ENCODE measurements around the gene ZNF23. TPM values are rescaled to one million over a fixed set of nuclear protein-coding genes. Genes with fewer than 3 reads are reported as not detected.
A peak's percentile ranks its signal among the peaks of the same experiment; 100 is the strongest.

ZNF23 gene
- total and polyA plus RNA-seq, 10 of the 15 experiments (the other 5 are each of a cell fraction or from before 2014, with no cell fraction given): 3.6 to 11.5 (median 8.7) TPM

DNA sequence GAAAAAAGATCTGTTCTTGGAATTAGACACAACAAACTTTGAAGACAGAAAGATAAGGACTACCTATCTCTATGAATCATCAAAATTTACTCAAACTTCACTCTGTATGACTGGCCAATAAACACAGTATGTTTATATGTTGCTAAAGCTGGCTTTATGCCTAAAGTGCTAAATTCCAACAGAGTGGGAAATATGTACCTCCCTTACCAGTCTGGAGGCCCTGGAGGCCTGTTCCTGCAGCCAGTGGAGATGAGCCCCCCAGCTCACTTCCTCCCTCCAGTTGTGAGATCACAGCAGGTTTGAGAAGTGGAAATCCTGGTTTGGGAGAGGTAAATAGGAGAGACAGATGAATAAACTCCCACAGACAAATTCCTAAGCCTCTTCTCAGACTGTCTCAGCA, 9.0 kb downstream of the ZNF23 start (continued):
- TF ChIP-seq MXI1 (IDR thresholded peaks at IDR 0.05; ENCODE audit: low read depth, low read length): no peak
- no peak for TF ChIP-seq HSF1 (IDR thresholded peaks at IDR 0.05; ENCODE audit: low read depth, low read length)

- 98% methylated on average over 3 of the region's 3 CpGs for WGBS (ENCODE audit: insufficient coverage, insufficient replicate concordance, low lambda C conversion rate, missing lambda C conversion rate)
- Histone ChIP-seq H3K4me1 (ENCODE audit: control insufficient read depth, insufficient read depth, low read length) (no peaks in the 10 kb centered on the region), H2AFZ (ENCODE audit: control insufficient read depth, low read depth, low read length) (no peak overlapping the region), H3K4me2 (ENCODE audit: control insufficient read depth, insufficient read depth) (no peak overlapping the region), H4K20me1 (ENCODE audit: control insufficient read depth, insufficient read depth) (no peaks in the 10 kb centered on the region), H3K27ac (ENCODE audit: control insufficient read depth, insufficient read depth) (no peak overlapping the region), H3K36me3 (ENCODE audit: control insufficient read depth in 2 of 2, insufficient read depth in 2 of 2, low read length in 1 of 2) (peaks cover 8 to 30% of the 10 kb centered on the region in 2 experiments), H3K79me2 (ENCODE audit: control insufficient read depth, insufficient read depth, low read length) (no peaks in the 10 kb centered on the region), H3K9me3 (replicated peaks; ENCODE audit: control insufficient read depth, insufficient read depth, low read length) (peaks cover 48% of the 10 kb centered on the region), H3K27me3 (replicated peaks in 1 of 2; ENCODE audit: control insufficient read depth in 2 of 2, insufficient read depth in 2 of 2, low read length in 1 of 2) (no peaks in the 10 kb centered on the region), H3K9ac (ENCODE audit: control insufficient read depth, insufficient read depth, low read length) (no peak overlapping the region), H3K4me3 (no peak overlapping the region)
- POLR2A ChIA-PET: no interaction called here
- FAIRE-seq: no peak
- SMC1A ChIA-PET (ENCODE audit: uncharacterized antibody, unreplicated experiment): no interaction called here
- no peak for ATAC-seq
- RAD21 ChIA-PET (ENCODE audit: unreplicated experiment): interaction anchor here (1.2 kb wide), 1 partner anchor 51 kb away, joined by 3 read pairs; no protein-coding TSS in a partner anchor
- intact Hi-C loops (cut with micrococcal nuclease; ENCODE audit: unreplicated experiment) (no loop called here), in situ Hi-C loops (cut with MboI) (no loop called here)
- no TSS peak for BruUV-seq (replicated peaks)
- no peak for DNase-seq (ENCODE audit: low read depth, low spot score)
- TF ChIP-seq ZNF217 (IDR thresholded peaks at IDR 0.05): 0 out of 2 replicates have a peak, but pooled peaks have one; percentile 20
- peak; percentile 93 for TF ChIP-seq CBX5 (IDR thresholded peaks at IDR 0.05; ENCODE audit: low read depth)
- TF ChIP-seq KLF5 (IDR thresholded peaks at IDR 0.05; ENCODE audit: partially characterized antibody): peak; percentile 81
- no peak for TF ChIP-seq TAF1 (IDR thresholded peaks at IDR 0.05; ENCODE audit: borderline replicate concordance, low read depth, low read length)
- TF ChIP-seq EED (IDR thresholded peaks at IDR 0.05; ENCODE audit: low read depth): no peak
- CTCF ChIA-PET: no interaction called here
These were observed 13.0 kb downstream of the ZNF23 start for GRCh38 chr16:71449020-71449419.

All from GM12878 (cell line).